ENCODE measurements around the gene CTSE. TPM values are rescaled to one million over a fixed set of nuclear protein-coding genes. Genes with fewer than 3 reads are reported as not detected.

CTSE gene
- total RNA-seq, 3 donors from 2014 or later (not counting 1 experiment from before 2014, with no cell fraction given) = not detected

- no peaks in the 10 kb centered on the region for H3K36me3 ChIP-seq (ENCODE audit: control insufficient read depth, insufficient read depth, low read length)
- TF ChIP-seq CTCF (IDR thresholded peaks at IDR 0.05) = no peak
- H3K4me1 ChIP-seq (ENCODE audit: control insufficient read depth, insufficient read depth, low read length) = no peaks in the 10 kb centered on the region
- no peaks in the 10 kb centered on the region for H3K36me3 Mint-ChIP-seq
- intact Hi-C loops (cut with micrococcal nuclease) = no loop called here
- no peak for ATAC-seq
- no peak for DNase-seq
- no peaks in the 10 kb centered on the region for H3K4me1 Mint-ChIP-seq
- H3K4me3 Mint-ChIP-seq = no peak overlapping the region
- H3K27me3 ChIP-seq (ENCODE audit: control insufficient read depth, insufficient read depth, low read length) = no peaks in the 10 kb centered on the region
- no peak overlapping the region for H3K4me3 ChIP-seq (ENCODE audit: low read length)
- no peaks in the 10 kb centered on the region for H3K9me3 Mint-ChIP-seq
- no peak overlapping the region for H3K27ac ChIP-seq (ENCODE audit: low read length)
- peaks cover 11 to 12% of the 10 kb centered on the region in 2 donors for H3K27me3 Mint-ChIP-seq (ENCODE audit: low read depth in 2 of 2)
- WGBS (ENCODE audit: insufficient coverage) = 85% methylated on average over 3 of the region's 3 CpGs
- H3K9me3 ChIP-seq (ENCODE audit: control insufficient read depth, insufficient read depth, low read length) = no peaks in the 10 kb centered on the region
- H3K27ac Mint-ChIP-seq = no peak overlapping the region
Observed at GRCh38 chr1:205986292-205986691, 37.4 kb downstream of the CTSE start.

- Mint-ChIP-seq H3K27ac (no peak overlapping the region), H3K27me3 (ENCODE audit: low read depth in 2 of 2) (peaks cover 8 to 10% of the 10 kb centered on the region in 2 donors)
Observed at GRCh38 chr1:205985330-205986005, 38.2 kb downstream of the CTSE start.

GRCh38 chr1:205983925-205984725, 39.6 kb downstream of the CTSE start:
- intact Hi-C loops (cut with micrococcal nuclease) = no loop called here
- no peak overlapping the region for H3K4me3 ChIP-seq (ENCODE audit: low read length)
- Mint-ChIP-seq H3K4me1 (no peaks in the 10 kb centered on the region), H3K9me3 (no peaks in the 10 kb centered on the region), H3K4me3 (no peak overlapping the region), H3K36me3 (no peaks in the 10 kb centered on the region), H3K27me3 (ENCODE audit: low read depth in 2 of 2) (peaks cover 0 to under 1% of the 10 kb centered on the region in 2 donors), H3K27ac (no peak overlapping the region)
- ATAC-seq = peak in 1 of 3 donors; percentile 48
- no peaks in the 10 kb centered on the region for H3K4me1 ChIP-seq (ENCODE audit: control insufficient read depth, insufficient read depth, low read length)
- no peaks in the 10 kb centered on the region for H3K27me3 ChIP-seq (ENCODE audit: control insufficient read depth, insufficient read depth, low read length)
- peak in 1 of 2 donors; percentile 14 for DNase-seq
- H3K27ac ChIP-seq (ENCODE audit: low read length) = no peak overlapping the region
- H3K9me3 ChIP-seq (ENCODE audit: control insufficient read depth, insufficient read depth, low read length) = no peaks in the 10 kb centered on the region
- no peaks in the 10 kb centered on the region for H3K36me3 ChIP-seq (ENCODE audit: control insufficient read depth, insufficient read depth, low read length)
- WGBS (ENCODE audit: insufficient coverage) = 39% methylated on average over 14 of the region's 14 CpGs
- no peak for TF ChIP-seq CTCF (IDR thresholded peaks at IDR 0.05)

More at GRCh38 chr1:205985330-205986005, 38.2 kb downstream of the CTSE start:
- no peaks in the 10 kb centered on the region for H3K36me3 Mint-ChIP-seq
- DNase-seq (no peak), ATAC-seq (no peak)
- TF ChIP-seq CTCF (IDR thresholded peaks at IDR 0.05) = no peak
- intact Hi-C loops (cut with micrococcal nuclease) = no loop called here
- H3K4me3 Mint-ChIP-seq = no peak overlapping the region
- Histone ChIP-seq H3K36me3 (ENCODE audit: control insufficient read depth, insufficient read depth, low read length) (no peaks in the 10 kb centered on the region), H3K4me3 (ENCODE audit: low read length) (no peak overlapping the region), H3K27ac (ENCODE audit: low read length) (no peak overlapping the region), H3K27me3 (ENCODE audit: control insufficient read depth, insufficient read depth, low read length) (no peaks in the 10 kb centered on the region), H3K4me1 (ENCODE audit: control insufficient read depth, insufficient read depth, low read length) (no peaks in the 10 kb centered on the region), H3K9me3 (ENCODE audit: control insufficient read depth, insufficient read depth, low read length) (no peaks in the 10 kb centered on the region)
- no peaks in the 10 kb centered on the region for H3K9me3 Mint-ChIP-seq
- H3K4me1 Mint-ChIP-seq = no peaks in the 10 kb centered on the region
- WGBS (ENCODE audit: insufficient coverage) = 89% methylated on average over 8 of the region's 9 CpGs

Data from natural killer cell (primary cell).